22Rv1 (cell line): ENCODE results near the gene MAP4.

Source experiments
- H3K27ac ChIP-seq: fragments of 450-650 bp; 2 replicates; pipeline ENCODE4 v1.5.1; 2017
- CTCF ChIP-seq: fragments of 450-650 bp; IDR thresholded peaks from 2 replicates; pipeline ENCODE4 v1.5.1; 2017; ENCODE audit warnings: mild to moderate bottlenecking
- ZFX ChIP-seq: fragments of 450-650 bp; IDR thresholded peaks from 2 replicates; pipeline ENCODE4 v1.6.1; 2017; ENCODE audit warnings: antibody characterized with exemption, borderline replicate concordance

MAP4 gene

DNA sequence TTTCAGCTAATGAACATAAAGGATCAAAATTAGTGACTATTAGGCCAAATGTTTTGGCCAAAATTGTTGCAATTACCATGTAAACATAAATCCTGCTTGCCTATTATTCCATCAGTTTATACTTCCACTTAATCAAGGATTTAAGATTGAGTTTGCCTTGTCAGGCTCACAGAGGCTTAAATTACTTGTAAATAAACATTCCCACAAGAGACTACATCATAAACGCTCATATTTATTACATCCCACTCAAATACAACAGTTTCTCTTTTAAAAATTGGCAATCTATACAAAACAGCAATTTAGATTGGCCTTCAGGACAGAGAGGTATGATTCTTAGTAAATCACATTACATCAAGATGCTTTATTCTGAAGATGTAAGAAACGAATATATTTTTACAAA lies 9.9 kb upstream of the MAP4 start:
- H3K27ac ChIP-seq: no peak overlapping the region
- no peak for TF ChIP-seq CTCF
- TF ChIP-seq ZFX: no peak

DNA sequence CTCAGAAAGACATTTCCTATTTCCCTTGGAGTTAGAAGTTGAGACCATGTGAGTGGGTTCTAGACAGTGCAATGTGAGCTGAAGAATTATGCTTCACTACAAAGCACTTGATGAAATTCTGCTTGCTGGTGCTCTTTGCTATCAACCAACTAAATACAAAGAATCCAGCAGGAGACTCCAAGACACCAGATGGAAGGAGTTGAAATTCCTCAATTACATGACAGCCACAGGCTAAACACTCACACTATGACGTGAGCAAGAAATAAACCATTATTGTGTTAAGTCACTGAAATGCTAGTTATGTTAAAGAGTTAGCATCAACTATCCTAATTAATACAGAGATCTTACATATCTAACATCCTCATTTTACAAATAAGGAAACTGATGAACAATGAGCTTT lies 8.2 kb upstream of the MAP4 start:
- H3K27ac ChIP-seq: no peak overlapping the region

DNA sequence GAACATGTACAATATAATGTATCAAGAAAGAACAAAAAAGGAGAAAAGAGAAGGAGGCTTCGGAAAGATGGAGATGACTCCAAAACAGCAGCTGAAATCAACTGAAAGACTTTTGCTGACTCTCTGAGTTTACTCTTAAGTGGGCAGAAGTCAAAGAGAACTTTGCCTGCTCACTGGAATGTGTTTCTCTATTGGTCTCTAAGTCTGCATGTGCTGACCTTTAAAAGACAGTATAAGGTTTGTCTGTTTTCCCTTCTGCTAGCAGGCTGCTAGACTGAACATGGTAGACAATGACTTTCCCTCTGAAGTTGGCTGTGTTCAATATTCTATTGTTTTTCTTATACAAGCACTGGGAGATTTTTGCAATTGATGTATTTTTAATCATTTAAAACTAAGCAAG lies 7.2 kb upstream of the MAP4 start:
- TF ChIP-seq CTCF (no peak), ZFX (no peak)
- no peak overlapping the region for H3K27ac ChIP-seq

More for the DNA sequence above, 8.2 kb upstream of the MAP4 start:
- TF ChIP-seq CTCF (no peak), ZFX (no peak)

DNA sequence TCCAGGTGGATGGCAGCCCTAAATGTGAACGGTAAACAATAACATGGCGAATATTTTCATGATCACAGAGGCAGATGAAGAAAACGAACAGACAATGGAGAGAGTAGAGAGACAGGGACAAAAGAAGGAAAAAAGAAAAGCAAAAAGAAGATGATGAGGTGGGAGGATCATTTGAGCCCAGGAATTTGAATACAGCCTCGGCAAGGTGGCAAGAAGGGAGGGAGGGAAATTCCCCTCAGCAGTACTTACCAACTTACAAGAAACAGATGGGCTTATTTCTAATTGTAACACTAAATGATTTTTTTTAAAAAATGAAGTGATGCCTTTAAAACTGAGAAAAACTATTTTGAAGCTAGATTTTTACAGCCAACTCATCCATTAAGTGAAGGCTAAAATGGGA lies 6.0 kb upstream of the MAP4 start:
- H3K27ac ChIP-seq: no peak overlapping the region
- TF ChIP-seq CTCF: no peak
- TF ChIP-seq ZFX: no peak

DNA sequence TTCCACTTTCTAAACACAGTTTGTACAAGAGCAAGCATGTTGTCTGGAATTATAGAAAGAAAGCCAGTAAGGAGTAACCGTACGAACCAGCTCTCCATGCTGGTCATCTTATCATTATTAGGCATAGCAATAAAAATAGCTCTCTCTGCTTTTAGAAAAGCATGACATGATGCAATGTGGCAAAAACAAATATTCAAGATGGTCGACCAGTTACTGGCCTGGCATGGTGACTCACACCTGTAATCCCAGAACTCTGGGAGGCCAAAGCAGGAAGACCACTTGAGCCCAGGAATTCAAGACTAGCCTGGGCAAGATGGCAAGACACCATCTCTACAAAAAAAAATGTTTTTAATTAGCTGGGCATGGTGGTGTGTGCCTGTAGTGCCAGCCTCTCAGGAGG lies 2.6 kb upstream of the MAP4 start:
- peak overlapping the region; percentile 25 for H3K27ac ChIP-seq

GRCh38 chr3:48015431-48016180 lies 610 bp downstream of the MAP4 start:
- TF ChIP-seq ZFX: no peak
- no peak for TF ChIP-seq CTCF
- peak overlapping the region; percentile 85 for H3K27ac ChIP-seq

More for the DNA sequence above, 2.6 kb upstream of the MAP4 start:
- no peak for TF ChIP-seq CTCF
- no peak for TF ChIP-seq ZFX

DNA sequence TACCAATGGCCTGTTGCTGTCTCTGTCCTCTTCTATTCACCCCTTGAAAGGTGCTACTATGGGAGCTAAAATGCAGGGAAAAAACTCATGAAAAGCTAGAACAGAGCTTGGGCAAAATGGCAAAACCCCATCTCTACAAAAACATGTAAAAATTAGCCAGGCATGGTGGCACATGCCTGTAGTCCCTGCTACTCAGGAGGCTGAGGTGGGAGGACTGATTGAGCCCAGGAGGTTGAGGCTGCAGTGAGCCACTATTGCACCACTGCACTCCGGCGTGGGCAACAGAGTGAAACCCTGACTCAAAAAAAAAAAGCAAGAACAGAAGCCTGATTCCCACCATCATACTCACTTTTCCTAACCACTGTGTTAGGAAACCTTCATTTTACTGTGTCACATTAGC lies 1.9 kb downstream of the MAP4 start:
- no peak for TF ChIP-seq ZFX
- no peak for TF ChIP-seq CTCF
- H3K27ac ChIP-seq: peak overlapping the region; percentile 85
